Measurements from ENCODE around the gene NES.

Gene NES

GRCh38 chr1:156662005-156662799 is 15.0 kb downstream of the NES start:
- no peak for DNase-seq

- no peak for DNase-seq
Observed at GRCh38 chr1:156660752-156661112, 16.5 kb downstream of the NES start.

GRCh38 chr1:156659988-156660751 is 17.0 kb downstream of the NES start:
- peak; percentile 89 for DNase-seq

- DNase-seq, result no peak
Observed at GRCh38 chr1:156659661-156659987, 17.6 kb downstream of the NES start.

- no peak for DNase-seq
Observed at GRCh38 chr1:156658945-156659574, 18.1 kb downstream of the NES start.

- DNase-seq, result no peak
Observed at GRCh38 chr1:156658496-156658895, 18.7 kb downstream of the NES start.

GRCh38 chr1:156657741-156658319 is 19.4 kb downstream of the NES start:
- DNase-seq, result no peak

- DNase-seq, result peak; percentile 78
Observed at GRCh38 chr1:156656806-156657740, 20.1 kb downstream of the NES start.

- no peak for DNase-seq
Observed at GRCh38 chr1:156655904-156656516, 21.2 kb downstream of the NES start.

- DNase-seq, result no peak
Observed at GRCh38 chr1:156655151-156655903, 21.9 kb downstream of the NES start.

- DNase-seq, result no peak
Observed at GRCh38 chr1:156654700-156655099, 22.5 kb downstream of the NES start.

GRCh38 chr1:156652992-156653355 is 24.2 kb downstream of the NES start:
- no peak for DNase-seq

GRCh38 chr1:156652131-156652991 is 24.8 kb downstream of the NES start:
- no peak for DNase-seq

- no peak for DNase-seq
Observed at GRCh38 chr1:156648951-156649350, 28.3 kb downstream of the NES start.

- no peak for DNase-seq
Observed at GRCh38 chr1:156648496-156648895, 28.7 kb downstream of the NES start.

- DNase-seq, result no peak
Observed at GRCh38 chr1:156647351-156647750, 29.9 kb downstream of the NES start.

- no peak for DNase-seq
Observed at GRCh38 chr1:156646738-156647211, 30.4 kb downstream of the NES start.

- DNase-seq, result no peak
Observed at GRCh38 chr1:156645666-156646065, 31.5 kb downstream of the NES start.

GRCh38 chr1:156645056-156645455 is 32.2 kb downstream of the NES start:
- no peak for DNase-seq

GRCh38 chr1:156644640-156645039 is 32.6 kb downstream of the NES start:
- DNase-seq, result no peak
